ENCODE results near the gene CDC73. TPM values are rescaled to one million over a fixed set of nuclear protein-coding genes. Genes with fewer than 3 reads are reported as not detected.

The CDC73 gene
- total and polyA plus RNA-seq, 9 of the 15 experiments (the other 6 are each of a cell fraction or from before 2014, with no cell fraction given) = 19.0 to 61.7 (median 30.1) TPM

- no peak for TF ChIP-seq TFE3 (CRISPR knock-in tag; IDR thresholded peaks at IDR 0.05)
- peak in 1 of 3 experiments; percentile 33; a peak in 2 of 6 replicates for TF ChIP-seq CTCF (IDR thresholded peaks at IDR 0.05 in 2 of 3, conservative IDR thresholded peaks at IDR 0.05 in 1 of 3; ENCODE audit: insufficient read depth in 2 of 3, low read depth in 1 of 3, low read length in 3 of 3)
- H3K79me2 ChIP-seq (ENCODE audit: control insufficient read depth, insufficient read depth, low read length) = peaks cover 19% of the 10 kb centered on the region; the same call in 2 of the 3 replicates
Measured at GRCh38 chr1:193143285-193143684, 21.5 kb downstream of the CDC73 start.

More at GRCh38 chr1:193143285-193143684, 21.5 kb downstream of the CDC73 start:
- CTCF ChIA-PET (ENCODE audit: low intra/inter-chr PET ratio) = no interaction called here
- no peaks in the 10 kb centered on the region for H3K4me1 ChIP-seq (replicated peaks in 1 of 2; ENCODE audit: control insufficient read depth in 2 of 2, insufficient read depth in 2 of 2, low read length in 2 of 2)
- no peak overlapping the region for H3K9ac ChIP-seq (ENCODE audit: insufficient read depth in 1 of 2, low read depth in 2 of 2, low read length in 2 of 2)
- no peaks in the 10 kb centered on the region for H4K20me1 ChIP-seq (replicated peaks; ENCODE audit: control insufficient read depth, insufficient read depth, low read length)
- in situ Hi-C loops (cut with MboI) (no loop called here), intact Hi-C loops (cut with micrococcal nuclease) (no loop called here)
- no peaks in the 10 kb centered on the region for H3K27me3 ChIP-seq (ENCODE audit: control insufficient read depth in 2 of 2, insufficient read depth in 2 of 2, low read length in 2 of 2)
- peaks cover 84% of the 10 kb centered on the region for H3K36me3 ChIP-seq (ENCODE audit: control insufficient read depth, insufficient read depth, low read length)
- no peaks in the 10 kb centered on the region for H3K9me3 ChIP-seq (replicated peaks; ENCODE audit: control insufficient read depth, insufficient read depth, low read depth, low read length)
- H3K4me2 ChIP-seq (ENCODE audit: insufficient read depth, low read length) = no peak overlapping the region
- FAIRE-seq (peak; percentile 6), ATAC-seq (no peak), DNase-seq (ENCODE audit: extremely low read depth in 1 of 4, low spot score in 3 of 4) (no peak)
- H3K27ac ChIP-seq (ENCODE audit: extremely low read depth, low read depth, low read length) = no peak overlapping the region
- H2AFZ ChIP-seq (ENCODE audit: low read depth, low read length) = no peak overlapping the region
- no peak overlapping the region for H3K4me3 ChIP-seq
- WGBS (ENCODE audit: insufficient coverage, low coverage, missing lambda C conversion rate) = 76% methylated on average over 1 of the region's 1 CpG
- no TSS peak for BruUV-seq (replicated peaks)
- POLR2A ChIA-PET = interaction anchor here (0.7 to 1.4 kb wide), 3 partner anchors 17 to 86 kb away, joined by 3 read pairs; partner anchors contain the start of gene CDC73
- H3K9me1 ChIP-seq (ENCODE audit: control insufficient read depth, insufficient read depth, low read length) = no peaks in the 10 kb centered on the region
